Osteoblast (primary cell): ENCODE results near the gene TRIM46. TPM values are rescaled to one million over a fixed set of nuclear protein-coding genes. Genes with fewer than 3 reads are reported as not detected.
A peak's percentile ranks its signal among the peaks of the same experiment; 100 is the strongest.

ENCODE experiments used
- DNase-seq: peaks from one replicate; pipeline ENCODE4 v3.0.0; 2011; ENCODE audit warnings: low spot score, mixed read lengths; ENCODE audit not compliant: insufficient read length; ENCODE audit errors: missing footprints
- H2AFZ ChIP-seq: 2 replicates; pipeline ENCODE4 v1.6.0; 2011; ENCODE audit warnings: mild to moderate bottlenecking, low read length
- H3K27ac ChIP-seq: 2 replicates; pipeline ENCODE4 v1.5.1; 2011; ENCODE audit warnings: mild to moderate bottlenecking, low read depth, low read length, moderate library complexity
- H3K27me3 ChIP-seq: 2 replicates; pipeline ENCODE4 v1.6.0; 2012; ENCODE audit warnings: mild to moderate bottlenecking, control low read depth, inconsistent platforms, low read length, moderate library complexity; ENCODE audit not compliant: insufficient read depth
- H3K36me3 ChIP-seq: 2 replicates; pipeline ENCODE4 v1.5.1; 2011; ENCODE audit warnings: mild to moderate bottlenecking, low read length, control low read depth, moderate library complexity; ENCODE audit not compliant: insufficient read depth
- H3K4me1 ChIP-seq: 2 replicates; pipeline ENCODE4 v1.5.1; 2011; ENCODE audit warnings: mild to moderate bottlenecking, low read length, control low read depth, moderate library complexity; ENCODE audit not compliant: insufficient read depth
- H3K4me2 ChIP-seq: 2 replicates; pipeline ENCODE4 v1.6.0; 2011; ENCODE audit warnings: mild to moderate bottlenecking, low read length; ENCODE audit not compliant: insufficient read depth
- H3K4me3 ChIP-seq: fragments of 200-600 bp; sonication (generic); 3 replicates; pipeline ENCODE4 v1.5.1; 2012; ENCODE audit warnings: mild to moderate bottlenecking, low read length, inconsistent platforms; ENCODE audit not compliant: insufficient read depth
- H3K79me2 ChIP-seq: 2 replicates; pipeline ENCODE4 v1.6.0; 2012; ENCODE audit warnings: mild to moderate bottlenecking, low read length, control low read depth, inconsistent platforms; ENCODE audit not compliant: insufficient read depth
- H3K9me3 ChIP-seq: 2 replicates; pipeline ENCODE4 v1.5.1; 2011; ENCODE audit warnings: low read depth, low read length, control low read depth
- H4K20me1 ChIP-seq: 2 replicates; pipeline ENCODE4 v1.6.0; 2012; ENCODE audit warnings: mild to moderate bottlenecking, low read length, control low read depth; ENCODE audit not compliant: insufficient read depth
- total RNA-seq: library from RNA; depleted of rRNA; stranded (reverse); fragments of >200 nt; gene quantifications from 2 replicates; pipeline ENCODE4 v1.2.3, GENCODE V29; 2012
- TF ChIP-seq, protein P1 (sequence below): IDR thresholded peaks from 2 replicates; pipeline ENCODE4 v1.5.1; 2011; ENCODE audit warnings: mild to moderate bottlenecking, low read depth, low read length, moderate library complexity; ENCODE audit errors: extremely low read depth

TRIM46 gene
- total RNA-seq, 1 donor, result 3.3 TPM

DNA sequence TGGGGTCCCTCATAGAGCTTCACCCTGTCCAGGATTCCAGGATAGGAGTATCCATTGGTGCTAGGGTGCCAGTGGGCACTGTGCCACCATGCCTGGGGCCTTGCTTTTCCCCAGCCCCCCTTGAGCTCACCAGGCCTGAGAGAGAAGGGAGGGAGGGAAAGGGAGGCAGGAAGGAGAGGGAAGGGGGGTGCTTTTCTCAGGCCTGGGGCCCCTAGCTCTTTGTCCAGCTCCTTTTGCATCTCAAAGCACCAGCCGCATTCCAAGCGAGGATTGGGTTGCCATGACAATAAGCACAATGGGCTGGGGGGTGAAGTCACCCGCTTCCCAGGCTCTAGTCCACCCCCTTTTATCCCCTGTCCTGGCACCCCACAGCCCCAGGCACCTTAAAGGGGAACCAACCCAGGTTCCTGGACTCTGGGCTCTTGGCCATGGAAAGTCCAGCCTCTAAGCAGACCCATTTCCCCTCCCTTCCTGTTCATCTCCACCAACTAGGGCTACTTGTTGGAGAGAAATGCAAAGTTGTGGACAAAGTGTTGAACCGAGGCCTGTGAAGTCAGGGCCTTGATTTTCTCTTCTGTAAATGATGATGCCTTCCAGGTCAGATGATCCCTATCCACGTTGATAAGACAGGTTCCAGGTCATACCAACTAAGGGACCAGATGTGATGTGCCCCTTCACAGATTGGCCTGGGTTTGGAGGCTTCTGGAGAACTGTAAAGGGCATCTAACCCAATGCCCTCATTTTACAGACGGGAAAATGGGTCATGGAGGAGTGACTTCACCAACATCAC, 22.6 kb downstream of the TRIM46 start:
- H4K20me1 ChIP-seq, result no peaks in the 10 kb centered on the region

DNA sequence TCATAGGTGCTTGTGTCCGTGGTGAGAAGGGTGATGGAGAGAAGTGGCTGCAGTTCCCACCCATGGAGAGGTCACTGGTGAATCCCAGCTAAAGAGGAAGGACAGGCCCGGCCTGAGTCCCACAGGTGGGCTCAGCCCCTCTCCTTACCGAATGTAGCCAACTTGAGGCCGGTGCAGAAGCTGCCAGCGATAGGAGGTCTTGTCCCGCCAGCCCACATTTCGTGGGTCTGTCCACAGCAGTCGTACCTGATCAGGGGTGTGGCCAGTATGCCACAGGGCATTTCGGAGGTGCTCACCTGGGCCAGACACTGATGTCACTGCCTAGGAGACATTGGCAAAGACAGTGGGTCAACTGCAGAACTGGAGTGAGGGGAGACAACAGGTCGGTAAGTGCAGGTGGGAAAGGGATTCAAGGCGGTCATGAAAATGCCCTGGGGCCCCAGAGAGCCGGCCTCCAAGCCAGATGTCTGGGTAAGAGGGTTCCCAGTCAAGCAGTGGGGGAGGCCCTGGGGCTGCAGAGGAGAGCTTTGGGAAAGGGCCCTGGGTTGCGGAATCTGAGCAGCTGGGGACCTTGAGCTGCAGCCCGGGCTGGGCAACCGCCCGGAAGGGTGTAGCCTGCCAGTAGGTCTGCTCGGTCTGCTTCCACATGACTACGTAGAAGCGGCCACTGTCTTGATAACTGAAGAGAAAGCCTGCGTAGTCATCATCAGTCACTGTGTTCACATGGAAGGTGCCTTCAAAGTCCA, 23.4 kb downstream of the TRIM46 start:
- no peak overlapping the region for H3K27ac ChIP-seq
- no peaks in the 10 kb centered on the region for H4K20me1 ChIP-seq
- H3K9me3 ChIP-seq, result no peaks in the 10 kb centered on the region
- H3K79me2 ChIP-seq, result peaks cover 14% of the 10 kb centered on the region
- TF ChIP-seq, protein P1, sequence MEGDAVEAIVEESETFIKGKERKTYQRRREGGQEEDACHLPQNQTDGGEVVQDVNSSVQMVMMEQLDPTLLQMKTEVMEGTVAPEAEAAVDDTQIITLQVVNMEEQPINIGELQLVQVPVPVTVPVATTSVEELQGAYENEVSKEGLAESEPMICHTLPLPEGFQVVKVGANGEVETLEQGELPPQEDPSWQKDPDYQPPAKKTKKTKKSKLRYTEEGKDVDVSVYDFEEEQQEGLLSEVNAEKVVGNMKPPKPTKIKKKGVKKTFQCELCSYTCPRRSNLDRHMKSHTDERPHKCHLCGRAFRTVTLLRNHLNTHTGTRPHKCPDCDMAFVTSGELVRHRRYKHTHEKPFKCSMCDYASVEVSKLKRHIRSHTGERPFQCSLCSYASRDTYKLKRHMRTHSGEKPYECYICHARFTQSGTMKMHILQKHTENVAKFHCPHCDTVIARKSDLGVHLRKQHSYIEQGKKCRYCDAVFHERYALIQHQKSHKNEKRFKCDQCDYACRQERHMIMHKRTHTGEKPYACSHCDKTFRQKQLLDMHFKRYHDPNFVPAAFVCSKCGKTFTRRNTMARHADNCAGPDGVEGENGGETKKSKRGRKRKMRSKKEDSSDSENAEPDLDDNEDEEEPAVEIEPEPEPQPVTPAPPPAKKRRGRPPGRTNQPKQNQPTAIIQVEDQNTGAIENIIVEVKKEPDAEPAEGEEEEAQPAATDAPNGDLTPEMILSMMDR, result no peak
- no peak overlapping the region for H2AFZ ChIP-seq
- no peaks in the 10 kb centered on the region for H3K27me3 ChIP-seq
- DNase-seq, result peak; percentile 22
- no peak overlapping the region for H3K4me3 ChIP-seq
- no peak overlapping the region for H3K4me2 ChIP-seq
- peaks cover 27% of the 10 kb centered on the region for H3K36me3 ChIP-seq
- peaks cover 22% of the 10 kb centered on the region for H3K4me1 ChIP-seq

More for the DNA sequence above, 22.6 kb downstream of the TRIM46 start:
- Histone ChIP-seq H2AFZ (no peak overlapping the region), H3K27ac (peak overlapping the region; percentile 13), H3K4me2 (peak overlapping the region; percentile 93), H3K36me3 (peaks cover 22% of the 10 kb centered on the region), H3K9me3 (no peaks in the 10 kb centered on the region), H3K4me1 (peaks cover 22% of the 10 kb centered on the region), H3K27me3 (no peaks in the 10 kb centered on the region), H3K79me2 (peaks cover 14% of the 10 kb centered on the region), H3K4me3 (no peak overlapping the region)
- peak; percentile 61 for DNase-seq
- TF ChIP-seq, protein P1, result no peak

DNA sequence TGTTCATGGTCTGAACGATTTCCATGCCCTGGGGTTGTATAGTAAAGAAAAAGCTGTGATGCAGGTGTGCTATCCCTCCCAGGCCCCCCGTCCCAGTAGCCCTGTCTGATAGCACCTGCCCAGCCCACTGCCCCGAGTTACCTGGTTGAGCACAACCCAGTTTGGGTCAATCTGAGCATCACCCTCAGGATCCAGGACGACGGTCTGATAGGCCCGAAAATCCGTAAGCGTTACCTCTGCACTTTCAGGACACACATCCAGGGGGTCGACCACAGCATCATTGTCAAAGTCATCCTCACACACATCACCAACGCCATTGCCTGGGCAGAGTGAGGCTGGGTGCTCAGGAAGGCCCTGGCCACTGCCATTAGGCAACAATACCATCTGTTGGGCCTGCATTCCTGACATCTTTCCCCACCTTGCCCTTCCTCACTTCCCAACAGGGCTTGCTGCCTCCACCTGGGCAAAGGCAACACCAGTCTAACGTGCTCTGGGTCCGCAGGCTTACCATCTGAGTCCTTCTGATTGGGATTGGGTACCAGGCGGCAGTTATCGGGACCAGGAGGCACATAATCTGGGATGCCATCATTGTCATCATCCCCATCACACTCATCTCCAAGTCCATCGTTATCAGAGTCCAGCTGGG, 24.4 kb downstream of the TRIM46 start:
- TF ChIP-seq, protein P1, result no peak
- H3K9me3 ChIP-seq, result no peaks in the 10 kb centered on the region
- H2AFZ ChIP-seq, result no peak overlapping the region
- H3K79me2 ChIP-seq, result peaks cover 14% of the 10 kb centered on the region
- peaks cover 28% of the 10 kb centered on the region for H3K36me3 ChIP-seq
- DNase-seq, result no peak
- no peak overlapping the region for H3K4me2 ChIP-seq
- no peaks in the 10 kb centered on the region for H3K27me3 ChIP-seq
- H4K20me1 ChIP-seq, result no peaks in the 10 kb centered on the region
- no peak overlapping the region for H3K27ac ChIP-seq
- H3K4me3 ChIP-seq, result no peak overlapping the region
- peaks cover 20% of the 10 kb centered on the region for H3K4me1 ChIP-seq

GRCh38 chr1:155198547-155198906, 24.9 kb downstream of the TRIM46 start:
- Histone ChIP-seq H3K4me2 (no peak overlapping the region), H3K79me2 (peaks cover 14% of the 10 kb centered on the region), H4K20me1 (no peaks in the 10 kb centered on the region), H3K4me3 (no peak overlapping the region), H3K27ac (no peak overlapping the region), H3K4me1 (peaks cover 16% of the 10 kb centered on the region), H3K9me3 (no peaks in the 10 kb centered on the region), H3K27me3 (no peaks in the 10 kb centered on the region), H2AFZ (no peak overlapping the region), H3K36me3 (peaks cover 28% of the 10 kb centered on the region)
- TF ChIP-seq, protein P1, result no peak
- peak; percentile 6 for DNase-seq
